ENCODE results near the gene AKR1C3.
"Not testable (repeated sequence)": the region's sequence is repeated elsewhere in the genome, so short reads cannot be mapped to it uniquely, and the experiment has no call there.

Gene AKR1C3

GRCh38 chr10:5137699-5138098, 43.5 kb downstream of the AKR1C3 start:
- not testable (repeated sequence) for H3K4me1 ChIP-seq (ENCODE audit: insufficient read depth, low read length); H3K9ac ChIP-seq (ENCODE audit: low read depth, low read length); H3K36me3 ChIP-seq (ENCODE audit: insufficient read depth, low read length); H3K9me3 ChIP-seq (ENCODE audit: control insufficient read depth, insufficient read depth, low read length)

GRCh38 chr10:5142199-5142598, 48.0 kb downstream of the AKR1C3 start:
- Histone ChIP-seq H3K9me3 (ENCODE audit: control insufficient read depth, insufficient read depth, low read length) (no peaks in the 10 kb centered on the region; the same call in 1 of the 2 replicates), H3K9ac (ENCODE audit: low read depth, low read length) (no peak overlapping the region), H3K36me3 (ENCODE audit: insufficient read depth, low read length) (no peaks in the 10 kb centered on the region), H3K4me1 (ENCODE audit: insufficient read depth, low read length) (no peaks in the 10 kb centered on the region)

- Histone ChIP-seq H3K9ac (ENCODE audit: low read depth, low read length) (no peak overlapping the region), H3K4me1 (ENCODE audit: insufficient read depth, low read length) (no peaks in the 10 kb centered on the region), H3K9me3 (ENCODE audit: control insufficient read depth, insufficient read depth, low read length) (no peaks in the 10 kb centered on the region; the same call in 1 of the 2 replicates), H3K36me3 (ENCODE audit: insufficient read depth, low read length) (no peaks in the 10 kb centered on the region)
Observed at GRCh38 chr10:5143137-5143536, 48.9 kb downstream of the AKR1C3 start.

- Histone ChIP-seq H3K9ac (ENCODE audit: low read depth, low read length) (no peak overlapping the region), H3K36me3 (ENCODE audit: insufficient read depth, low read length) (no peaks in the 10 kb centered on the region), H3K9me3 (ENCODE audit: control insufficient read depth, insufficient read depth, low read length) (0 out of 2 replicates have a peak, but pooled peaks cover 2% of the 10 kb centered on the region), H3K4me1 (ENCODE audit: insufficient read depth, low read length) (no peaks in the 10 kb centered on the region)
Observed at GRCh38 chr10:5146920-5147254, 52.7 kb downstream of the AKR1C3 start.

GRCh38 chr10:5147255-5147980, 53.2 kb downstream of the AKR1C3 start:
- Histone ChIP-seq H3K9me3 (ENCODE audit: control insufficient read depth, insufficient read depth, low read length) (0 out of 2 replicates have a peak, but pooled peaks cover 2% of the 10 kb centered on the region), H3K36me3 (ENCODE audit: insufficient read depth, low read length) (no peaks in the 10 kb centered on the region), H3K9ac (ENCODE audit: low read depth, low read length) (no peak overlapping the region), H3K4me1 (ENCODE audit: insufficient read depth, low read length) (no peaks in the 10 kb centered on the region)

GRCh38 chr10:5147981-5148677, 53.9 kb downstream of the AKR1C3 start:
- no peak overlapping the region for H3K9ac ChIP-seq (ENCODE audit: low read depth, low read length)
- H3K36me3 ChIP-seq (ENCODE audit: insufficient read depth, low read length), result no peaks in the 10 kb centered on the region
- peaks cover 4% of the 10 kb centered on the region; the same call in 1 of the 2 replicates for H3K9me3 ChIP-seq (ENCODE audit: control insufficient read depth, insufficient read depth, low read length)
- H3K4me1 ChIP-seq (ENCODE audit: insufficient read depth, low read length), result no peaks in the 10 kb centered on the region

GRCh38 chr10:5148678-5149032, 54.4 kb downstream of the AKR1C3 start:
- H3K9me3 ChIP-seq (ENCODE audit: control insufficient read depth, insufficient read depth, low read length), result peaks cover 4% of the 10 kb centered on the region; the same call in 1 of the 2 replicates
- H3K4me1 ChIP-seq (ENCODE audit: insufficient read depth, low read length), result no peaks in the 10 kb centered on the region
- no peak overlapping the region for H3K9ac ChIP-seq (ENCODE audit: low read depth, low read length)
- no peaks in the 10 kb centered on the region for H3K36me3 ChIP-seq (ENCODE audit: insufficient read depth, low read length)

GRCh38 chr10:5151076-5151475, 56.9 kb downstream of the AKR1C3 start:
- H3K9me3 ChIP-seq (ENCODE audit: control insufficient read depth, insufficient read depth, low read length), result peaks cover 4% of the 10 kb centered on the region; the same call in 1 of the 2 replicates
- no peaks in the 10 kb centered on the region for H3K36me3 ChIP-seq (ENCODE audit: insufficient read depth, low read length)
- no peak overlapping the region for H3K9ac ChIP-seq (ENCODE audit: low read depth, low read length)
- H3K4me1 ChIP-seq (ENCODE audit: insufficient read depth, low read length), result no peaks in the 10 kb centered on the region

- Histone ChIP-seq H3K9ac (ENCODE audit: low read depth, low read length) (no peak overlapping the region), H3K4me1 (ENCODE audit: insufficient read depth, low read length) (no peaks in the 10 kb centered on the region)
Observed at GRCh38 chr10:5155951-5156350, 61.7 kb downstream of the AKR1C3 start.

More at GRCh38 chr10:5155951-5156350, 61.7 kb downstream of the AKR1C3 start:
- Histone ChIP-seq H3K9me3 (ENCODE audit: control insufficient read depth, insufficient read depth, low read length) (peaks cover 2% of the 10 kb centered on the region; the same call in 1 of the 2 replicates), H3K36me3 (ENCODE audit: insufficient read depth, low read length) (no peaks in the 10 kb centered on the region)
